Measurements from ENCODE around the gene C10orf71. TPM values are rescaled to one million over a fixed set of nuclear protein-coding genes. Genes with fewer than 3 reads are reported as not detected.

The C10orf71 gene
- total and polyA plus RNA-seq, 2 donors from 2014 or later = 0.28 TPM; not detected in 1

GRCh38 chr10:49287689-49288340 lies 11.2 kb upstream of the C10orf71 start:
- Histone ChIP-seq H3K9ac (ENCODE audit: low read length in 3 of 3) (no peak overlapping the region), H3K4me1 (ENCODE audit: control insufficient read depth in 2 of 3, insufficient read depth in 2 of 3, low read depth in 1 of 3, low read length in 3 of 3) (no peaks in the 10 kb centered on the region), H3K9me3 (ENCODE audit: control insufficient read depth in 2 of 3, insufficient read depth in 1 of 3, low read length in 3 of 3) (no peaks in the 10 kb centered on the region), H3K27me3 (ENCODE audit: control insufficient read depth, insufficient read depth, low read length) (no peaks in the 10 kb centered on the region), H3K36me3 (ENCODE audit: control insufficient read depth in 2 of 3, insufficient read depth in 3 of 3, low read length in 3 of 3) (no peaks in the 10 kb centered on the region), H3K4me3 (ENCODE audit: low read length in 3 of 3) (no peak overlapping the region), H3K27ac (ENCODE audit: low read depth in 2 of 2, low read length in 2 of 2) (no peak overlapping the region)
- intact Hi-C loops (cut with DNase I) = no loop called here
- no peak for FAIRE-seq
- DNase-seq = peak in 1 of 5 donors; percentile 4
- no peak for TF ChIP-seq CTCF (IDR thresholded peaks at IDR 0.05; ENCODE audit: borderline replicate concordance, extremely low read depth, insufficient read depth)

- Histone ChIP-seq H3K27me3 (ENCODE audit: control insufficient read depth, insufficient read depth, low read length) (no peaks in the 10 kb centered on the region), H3K27ac (ENCODE audit: low read depth in 2 of 2, low read length in 2 of 2) (no peak overlapping the region), H3K9ac (ENCODE audit: low read length in 3 of 3) (no peak overlapping the region), H3K4me3 (ENCODE audit: low read length in 3 of 3) (no peak overlapping the region), H3K4me1 (ENCODE audit: control insufficient read depth in 2 of 3, insufficient read depth in 2 of 3, low read depth in 1 of 3, low read length in 3 of 3) (no peaks in the 10 kb centered on the region), H3K36me3 (ENCODE audit: control insufficient read depth in 2 of 3, insufficient read depth in 3 of 3, low read length in 3 of 3) (no peaks in the 10 kb centered on the region), H3K9me3 (ENCODE audit: control insufficient read depth in 2 of 3, insufficient read depth in 1 of 3, low read length in 3 of 3) (no peaks in the 10 kb centered on the region)
- intact Hi-C loops (cut with DNase I) = no loop called here
- FAIRE-seq = no peak
- no peak for TF ChIP-seq CTCF (IDR thresholded peaks at IDR 0.05; ENCODE audit: borderline replicate concordance, extremely low read depth, insufficient read depth)
- DNase-seq = peak in 1 of 5 donors; percentile 18
Measured at GRCh38 chr10:49288341-49289065, 10.5 kb upstream of the C10orf71 start.

GRCh38 chr10:49289480-49289879 lies 9.5 kb upstream of the C10orf71 start:
- Histone ChIP-seq H3K9ac (ENCODE audit: low read length in 3 of 3) (no peak overlapping the region), H3K27me3 (ENCODE audit: control insufficient read depth, insufficient read depth, low read length) (no peaks in the 10 kb centered on the region), H3K36me3 (ENCODE audit: control insufficient read depth in 2 of 3, insufficient read depth in 3 of 3, low read length in 3 of 3) (no peaks in the 10 kb centered on the region), H3K4me1 (ENCODE audit: control insufficient read depth in 2 of 3, insufficient read depth in 2 of 3, low read depth in 1 of 3, low read length in 3 of 3) (no peaks in the 10 kb centered on the region), H3K9me3 (ENCODE audit: control insufficient read depth in 2 of 3, insufficient read depth in 1 of 3, low read length in 3 of 3) (no peaks in the 10 kb centered on the region), H3K4me3 (ENCODE audit: low read length in 3 of 3) (no peak overlapping the region), H3K27ac (ENCODE audit: low read depth in 2 of 2, low read length in 2 of 2) (no peak overlapping the region)
- intact Hi-C loops (cut with DNase I) = no loop called here
- peak in 1 of 5 donors; percentile 9 for DNase-seq
- FAIRE-seq = no peak
- TF ChIP-seq CTCF (IDR thresholded peaks at IDR 0.05; ENCODE audit: borderline replicate concordance, extremely low read depth, insufficient read depth) = no peak
